NT2/D1 (cell line): ENCODE data around the gene BTBD7.
"Not testable (repeated sequence)": the region's sequence is repeated elsewhere in the genome, so short reads cannot be mapped to it uniquely, and the experiment has no call there.

Experiments
- DNase-seq: peaks from one replicate; pipeline ENCODE4 v3.0.0-alpha.2; 2011; ENCODE audit warnings: low read depth, low spot score
- H3K27me3 ChIP-seq: 2 replicates; pipeline ENCODE4 v1.6.0; 2011; ENCODE audit warnings: mild to moderate bottlenecking; ENCODE audit not compliant: insufficient read length, insufficient read depth
- H3K36me3 ChIP-seq: 2 replicates; pipeline ENCODE4 v1.6.1; 2011; ENCODE audit warnings: mild to moderate bottlenecking, low read length, mixed read lengths; ENCODE audit not compliant: insufficient read depth, insufficient read length
- H3K4me1 ChIP-seq: 2 replicates; pipeline ENCODE4 v1.5.1; 2011; ENCODE audit not compliant: insufficient read depth, insufficient read length
- H3K4me3 ChIP-seq: 2 replicates; pipeline ENCODE4 v1.5.1; 2011; ENCODE audit warnings: low read depth; ENCODE audit not compliant: insufficient read length
- H3K9ac ChIP-seq: 2 replicates; pipeline ENCODE4 v1.6.0; 2011; ENCODE audit warnings: low read depth; ENCODE audit not compliant: insufficient read length
- H3K9me3 ChIP-seq: 2 replicates; pipeline ENCODE4 v1.5.1; 2011; ENCODE audit warnings: mild to moderate bottlenecking, low read length; ENCODE audit not compliant: insufficient read depth
- SUZ12 ChIP-seq: IDR thresholded peaks from 2 replicates; pipeline ENCODE4 v1.6.1; 2011; ENCODE audit not compliant: insufficient read length, insufficient read depth; ENCODE audit errors: extremely low read depth
- YY1 ChIP-seq: IDR thresholded peaks from 2 replicates; pipeline ENCODE4 v1.6.1; 2011; ENCODE audit not compliant: insufficient read length, insufficient read depth
- ZNF274 ChIP-seq: IDR thresholded peaks from 2 replicates; pipeline ENCODE4 v1.6.1; 2011; ENCODE audit warnings: mild to moderate bottlenecking, low read depth, low read length

Gene BTBD7

DNA sequence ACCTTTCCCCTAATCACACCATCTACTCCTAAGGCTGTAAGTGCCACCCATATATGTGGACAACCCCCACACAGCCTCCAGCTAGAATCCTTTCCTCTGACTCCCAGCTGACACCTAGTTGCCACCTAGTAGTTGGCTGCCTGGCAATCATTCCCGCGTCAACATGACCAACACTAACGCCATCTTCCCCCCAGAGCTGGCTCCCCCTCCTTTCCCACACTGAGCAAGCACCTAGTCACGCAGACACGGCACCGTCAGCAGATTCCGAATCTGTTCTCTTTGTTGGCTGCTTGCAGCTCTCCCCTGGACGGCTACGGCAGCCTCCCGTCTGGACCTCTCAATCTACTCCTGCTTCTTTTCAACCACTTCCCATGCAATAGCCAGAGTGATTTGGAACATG, 98.0 kb downstream of the BTBD7 start:
- no peaks in the 10 kb centered on the region for H3K27me3 ChIP-seq
- H3K9ac ChIP-seq = no peak overlapping the region
- H3K4me3 ChIP-seq = no peak overlapping the region
- H3K4me1 ChIP-seq = no peaks in the 10 kb centered on the region
- no peak for TF ChIP-seq ZNF274
- TF ChIP-seq YY1 = no peak
- TF ChIP-seq SUZ12 = no peak
- no peaks in the 10 kb centered on the region for H3K9me3 ChIP-seq
- H3K36me3 ChIP-seq = peaks cover 5% of the 10 kb centered on the region
- no peak for DNase-seq

DNA sequence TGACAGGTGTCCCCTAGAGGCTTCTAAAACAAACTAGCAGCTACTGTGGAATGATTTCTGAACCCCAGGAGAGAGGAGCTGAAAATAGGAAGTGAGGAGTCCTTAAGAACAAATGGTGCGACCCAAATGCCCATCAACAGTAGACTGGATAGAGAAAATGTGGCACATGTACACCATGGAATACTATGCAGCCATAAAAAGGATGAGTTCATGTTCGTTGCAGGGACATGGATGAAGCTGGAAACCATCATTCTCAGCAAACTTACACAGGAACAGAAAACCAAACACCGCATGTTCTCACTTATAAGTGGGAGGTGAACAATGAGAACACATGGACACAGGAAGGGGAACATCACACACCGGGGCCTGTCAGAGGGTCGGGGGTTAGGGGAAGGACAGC, 99.8 kb downstream of the BTBD7 start:
- H3K27me3 ChIP-seq, DNase-seq, H3K4me1 ChIP-seq, H3K4me3 ChIP-seq, H3K9ac ChIP-seq, H3K9me3 ChIP-seq, H3K36me3 ChIP-seq: not testable (repeated sequence)

DNA sequence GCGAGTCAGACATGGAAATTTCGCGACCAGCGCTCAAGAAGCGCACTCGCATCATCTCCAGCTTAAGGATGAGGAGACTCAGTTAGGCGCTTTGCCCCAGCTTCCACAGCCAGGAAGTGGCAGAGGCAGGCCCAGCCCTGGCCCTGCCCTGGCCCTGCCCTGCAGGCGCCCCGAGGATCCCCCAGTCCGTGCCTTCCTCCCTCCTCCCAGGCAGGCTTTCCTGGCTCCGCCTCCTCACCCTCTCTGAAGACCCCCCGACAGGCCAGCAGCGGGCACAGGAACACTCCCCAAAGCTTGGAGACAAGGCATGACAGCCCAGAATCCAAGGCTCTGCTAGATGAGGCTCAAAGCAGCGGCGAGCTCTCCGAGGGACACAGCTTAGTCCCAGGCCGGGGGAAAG, 100.7 kb downstream of the BTBD7 start:
- TF ChIP-seq SUZ12 = no peak
- no peak for TF ChIP-seq YY1
- no peak for TF ChIP-seq ZNF274
- DNase-seq = no peak
- Histone ChIP-seq H3K4me1 (no peaks in the 10 kb centered on the region), H3K36me3 (peaks cover 18% of the 10 kb centered on the region), H3K4me3 (no peak overlapping the region), H3K9ac (no peak overlapping the region), H3K9me3 (no peaks in the 10 kb centered on the region), H3K27me3 (no peaks in the 10 kb centered on the region)

DNA sequence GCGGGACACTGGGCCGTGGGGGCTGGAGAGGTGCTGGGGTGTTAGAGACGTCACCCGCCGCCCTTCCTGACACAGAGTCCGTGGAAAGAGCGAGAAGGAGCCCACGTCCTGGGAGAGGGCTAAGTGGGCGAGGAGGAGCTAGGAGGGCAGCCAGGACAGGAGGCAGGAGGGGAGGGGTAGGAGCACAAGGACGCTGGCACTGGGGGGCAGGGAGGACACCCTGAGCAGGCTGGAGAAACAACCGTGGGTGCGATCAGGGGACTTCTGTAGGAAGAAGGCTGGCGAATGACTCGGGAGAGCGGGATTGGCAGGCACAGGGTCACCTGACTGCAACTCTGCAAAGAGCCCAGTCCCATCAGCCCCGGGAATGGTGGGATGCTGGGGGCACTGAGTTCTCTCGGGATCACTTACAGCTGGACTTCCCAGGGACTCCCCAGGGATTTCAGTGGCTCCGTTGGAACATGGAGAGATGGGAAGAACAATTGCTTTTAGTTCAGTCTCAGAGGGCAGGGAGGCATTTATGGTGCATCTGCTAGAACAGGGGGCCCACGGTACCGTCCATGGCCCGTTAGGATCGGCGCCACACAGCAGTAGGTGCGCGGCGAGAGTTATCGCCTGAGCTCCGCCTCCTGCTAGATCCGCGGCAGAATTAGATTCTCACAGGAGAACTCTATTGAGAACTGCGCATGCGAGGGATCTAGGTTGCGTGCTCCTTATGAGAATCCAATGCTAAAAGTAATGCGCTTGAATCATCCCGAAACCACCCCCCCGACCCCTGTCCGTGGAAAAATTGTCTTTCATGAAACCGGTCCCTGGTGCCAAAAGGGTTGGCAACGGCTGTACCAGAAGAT, 101.5 kb downstream of the BTBD7 start:
- Histone ChIP-seq H3K4me3 (no peak overlapping the region), H3K9ac (no peak overlapping the region), H3K4me1 (no peaks in the 10 kb centered on the region), H3K9me3 (no peaks in the 10 kb centered on the region), H3K36me3 (peaks cover 21% of the 10 kb centered on the region), H3K27me3 (no peaks in the 10 kb centered on the region)
- TF ChIP-seq SUZ12 (no peak), YY1 (no peak), ZNF274 (no peak)
- no peak for DNase-seq

DNA sequence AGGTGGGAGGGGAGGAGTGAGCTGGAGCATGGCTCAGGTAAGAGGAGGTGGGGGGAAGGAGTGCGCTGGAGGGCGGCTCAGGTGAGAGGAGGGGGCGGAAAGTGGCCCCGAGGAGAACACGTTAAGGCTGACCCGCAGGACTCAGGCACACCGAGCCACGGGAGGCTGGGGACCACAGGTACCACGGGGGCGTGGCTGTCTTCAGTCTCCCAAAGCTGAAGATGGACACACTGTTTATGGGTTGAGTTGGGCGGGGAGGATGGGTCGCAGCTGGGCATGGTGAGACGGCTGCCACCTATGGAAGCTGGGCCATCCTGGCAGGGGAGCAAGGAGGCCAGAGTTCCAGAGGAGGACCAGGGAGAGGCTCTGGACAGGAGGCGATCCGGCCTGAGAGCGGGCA, 102.3 kb downstream of the BTBD7 start:
- H3K27me3 ChIP-seq = no peaks in the 10 kb centered on the region
- no peak overlapping the region for H3K9ac ChIP-seq
- no peaks in the 10 kb centered on the region for H3K4me1 ChIP-seq
- H3K9me3 ChIP-seq = no peaks in the 10 kb centered on the region
- TF ChIP-seq SUZ12 (no peak), ZNF274 (no peak), YY1 (no peak)
- no peak for DNase-seq
- no peak overlapping the region for H3K4me3 ChIP-seq
- peaks cover 28% of the 10 kb centered on the region for H3K36me3 ChIP-seq

GRCh38 chr14:93228550-93228949, 104.3 kb downstream of the BTBD7 start:
- H3K27me3 ChIP-seq = no peaks in the 10 kb centered on the region
- peaks cover 39% of the 10 kb centered on the region for H3K36me3 ChIP-seq
- no peaks in the 10 kb centered on the region for H3K4me1 ChIP-seq
- DNase-seq = no peak
- H3K9ac ChIP-seq = no peak overlapping the region
- H3K4me3 ChIP-seq = no peak overlapping the region
- TF ChIP-seq YY1 (no peak), SUZ12 (no peak), ZNF274 (no peak)
- H3K9me3 ChIP-seq = no peaks in the 10 kb centered on the region

GRCh38 chr14:93223565-93223964, 109.3 kb downstream of the BTBD7 start:
- H3K4me3 ChIP-seq = no peak overlapping the region
- peaks cover 57% of the 10 kb centered on the region for H3K36me3 ChIP-seq
- H3K9me3 ChIP-seq = no peaks in the 10 kb centered on the region
- TF ChIP-seq ZNF274 = no peak
- TF ChIP-seq YY1 = no peak
- TF ChIP-seq SUZ12 = no peak
- DNase-seq = no peak
- H3K4me1 ChIP-seq = no peaks in the 10 kb centered on the region
- no peaks in the 10 kb centered on the region for H3K27me3 ChIP-seq
- no peak overlapping the region for H3K9ac ChIP-seq

DNA sequence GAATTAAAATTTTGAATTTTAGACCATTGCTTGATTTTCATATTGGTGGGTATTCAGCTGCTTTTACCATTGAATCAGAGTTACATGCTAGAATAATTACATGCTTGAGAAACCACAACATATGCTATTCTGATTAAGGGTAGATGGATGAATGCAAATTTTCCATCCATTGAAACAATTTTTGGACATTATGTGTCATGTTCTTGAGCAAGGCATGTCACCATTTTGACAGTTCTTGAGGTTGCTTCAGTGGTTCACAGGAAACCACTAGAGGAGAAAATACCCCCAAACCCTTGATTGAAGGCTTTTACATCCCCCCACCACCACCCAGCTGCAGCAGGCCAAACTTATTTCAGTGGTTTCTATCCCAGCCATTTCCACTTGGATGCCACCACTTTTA, 112.3 kb downstream of the BTBD7 start:
- H3K4me3 ChIP-seq = no peak overlapping the region
- no peaks in the 10 kb centered on the region for H3K9me3 ChIP-seq
- no peak overlapping the region for H3K9ac ChIP-seq
- DNase-seq = no peak
- H3K4me1 ChIP-seq = no peaks in the 10 kb centered on the region
- peaks cover 54% of the 10 kb centered on the region for H3K36me3 ChIP-seq
- TF ChIP-seq ZNF274 (no peak), SUZ12 (no peak), YY1 (no peak)
- H3K27me3 ChIP-seq = no peaks in the 10 kb centered on the region
